Kidney capillary endothelial cell (primary cell): ENCODE results near the gene SERPINA12.

ENCODE experiments used
- DNase-seq: peaks from one replicate; pipeline ENCODE4 v3.0.0-alpha.2; 2018; ENCODE audit warnings: low spot score

SERPINA12 gene

GRCh38 chr14:94465042-94465441 lies 44.2 kb downstream of the SERPINA12 start:
- DNase-seq, result no peak

- DNase-seq, result no peak
Observed at GRCh38 chr14:94464290-94464689, 45.0 kb downstream of the SERPINA12 start.

- DNase-seq, result no peak
Observed at GRCh38 chr14:94462763-94463572, 46.3 kb downstream of the SERPINA12 start.

GRCh38 chr14:94462219-94462551 lies 47.1 kb downstream of the SERPINA12 start:
- DNase-seq, result no peak

- no peak for DNase-seq
Observed at GRCh38 chr14:94461526-94462218, 47.6 kb downstream of the SERPINA12 start.

GRCh38 chr14:94460631-94461416 lies 48.4 kb downstream of the SERPINA12 start:
- DNase-seq, result no peak

GRCh38 chr14:94458558-94459205 lies 50.6 kb downstream of the SERPINA12 start:
- no peak for DNase-seq

- DNase-seq, result no peak
Observed at GRCh38 chr14:94458096-94458495, 51.2 kb downstream of the SERPINA12 start.

GRCh38 chr14:94455928-94456327 lies 53.3 kb downstream of the SERPINA12 start:
- no peak for DNase-seq

GRCh38 chr14:94451826-94452225 lies 57.4 kb downstream of the SERPINA12 start:
- no peak for DNase-seq

- DNase-seq, result no peak
Observed at GRCh38 chr14:94451091-94451771, 58.0 kb downstream of the SERPINA12 start.

GRCh38 chr14:94450722-94451090 lies 58.6 kb downstream of the SERPINA12 start:
- DNase-seq, result no peak

GRCh38 chr14:94449930-94450329 lies 59.3 kb downstream of the SERPINA12 start:
- no peak for DNase-seq

- no peak for DNase-seq
Observed at GRCh38 chr14:94448071-94448808, 61.0 kb downstream of the SERPINA12 start.

- DNase-seq, result no peak
Observed at GRCh38 chr14:94447206-94447605, 62.1 kb downstream of the SERPINA12 start.

GRCh38 chr14:94446126-94446525 lies 63.1 kb downstream of the SERPINA12 start:
- no peak for DNase-seq

GRCh38 chr14:94445003-94445402 lies 64.3 kb downstream of the SERPINA12 start:
- DNase-seq, result no peak

- DNase-seq, result no peak
Observed at GRCh38 chr14:94441531-94442205, 67.6 kb downstream of the SERPINA12 start.

- DNase-seq, result no peak
Observed at GRCh38 chr14:94441130-94441529, 68.1 kb downstream of the SERPINA12 start.

GRCh38 chr14:94439453-94440057 lies 69.7 kb downstream of the SERPINA12 start:
- DNase-seq, result no peak
